Left kidney (tissue), 2 donors: ENCODE data around the gene CLMN. TPM values are rescaled to one million over a fixed set of nuclear protein-coding genes. Genes with fewer than 3 reads are reported as not detected.
"Not testable (repeated sequence)": the region's sequence is repeated elsewhere in the genome, so short reads cannot be mapped to it uniquely, and the experiment has no call there.

Source experiments
- DNase-seq: peaks from one replicate; pipeline ENCODE4 v3.0.0-alpha.2; 2013
- polyA plus RNA-seq: library from polyadenylated mRNA; unstranded; fragments of 120-200 nt; gene quantifications from one replicate; pipeline ENCODE4 v1.2.1, GENCODE V29; 2013; ENCODE audit not compliant: insufficient read length

Gene CLMN
- polyA plus RNA-seq, 1 donor: 32.8 TPM

GRCh38 chr14:95164506-95164905 lies 155.2 kb downstream of the CLMN start:
- no peak for DNase-seq

- DNase-seq: no peak
These were observed 156.0 kb downstream of the CLMN start for GRCh38 chr14:95163666-95164065.

DNA sequence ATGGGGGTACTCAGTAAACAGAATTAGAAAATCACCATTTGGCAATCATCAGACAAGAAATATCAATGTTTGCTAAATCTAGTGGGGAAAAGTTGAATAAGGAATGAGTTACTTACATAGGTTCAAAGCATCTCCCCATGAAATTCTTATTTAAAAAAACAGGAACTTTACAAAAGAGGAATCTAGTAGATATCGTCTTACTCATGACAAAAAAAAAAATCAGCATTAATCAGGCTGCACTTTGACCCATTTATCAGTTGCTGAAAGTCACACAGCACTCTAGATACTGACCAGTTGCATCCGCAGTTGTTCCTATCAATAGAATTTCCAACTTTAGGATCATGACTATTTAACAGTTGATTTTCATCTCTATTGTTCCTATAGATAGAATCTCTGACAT lies 156.6 kb downstream of the CLMN start:
- no peak for DNase-seq

DNA sequence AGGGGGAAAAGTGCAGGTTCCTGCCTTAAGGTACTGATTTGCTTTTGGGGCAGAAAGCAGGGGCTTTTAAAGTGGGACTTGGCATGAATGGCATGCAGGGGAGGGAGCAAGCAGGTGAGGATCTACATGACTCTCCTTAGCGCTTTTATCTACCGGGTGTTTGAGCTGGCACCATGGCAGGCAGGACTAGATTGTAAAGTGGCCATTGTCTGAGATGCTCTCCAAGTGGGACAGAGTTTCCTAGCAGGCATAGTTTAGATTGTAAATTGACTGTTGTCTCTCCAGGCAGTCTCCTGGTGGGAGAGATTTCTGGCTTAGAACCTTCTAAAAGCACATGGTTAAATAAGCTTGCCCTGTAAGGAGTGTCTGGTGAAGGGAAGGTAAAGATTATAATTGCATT lies 157.1 kb downstream of the CLMN start:
- no peak for DNase-seq

- DNase-seq: peak; percentile 96
These were observed 162.2 kb downstream of the CLMN start, which contains the start of gene DICER1 for GRCh38 chr14:95157327-95158189. DICER1 (minus strand) TSS chr14:95157529; CDS start chr14:95133458, 24,071 bp downstream.

GRCh38 chr14:95157048-95157326 lies 162.7 kb downstream of the CLMN start:
- no peak for DNase-seq

DNA sequence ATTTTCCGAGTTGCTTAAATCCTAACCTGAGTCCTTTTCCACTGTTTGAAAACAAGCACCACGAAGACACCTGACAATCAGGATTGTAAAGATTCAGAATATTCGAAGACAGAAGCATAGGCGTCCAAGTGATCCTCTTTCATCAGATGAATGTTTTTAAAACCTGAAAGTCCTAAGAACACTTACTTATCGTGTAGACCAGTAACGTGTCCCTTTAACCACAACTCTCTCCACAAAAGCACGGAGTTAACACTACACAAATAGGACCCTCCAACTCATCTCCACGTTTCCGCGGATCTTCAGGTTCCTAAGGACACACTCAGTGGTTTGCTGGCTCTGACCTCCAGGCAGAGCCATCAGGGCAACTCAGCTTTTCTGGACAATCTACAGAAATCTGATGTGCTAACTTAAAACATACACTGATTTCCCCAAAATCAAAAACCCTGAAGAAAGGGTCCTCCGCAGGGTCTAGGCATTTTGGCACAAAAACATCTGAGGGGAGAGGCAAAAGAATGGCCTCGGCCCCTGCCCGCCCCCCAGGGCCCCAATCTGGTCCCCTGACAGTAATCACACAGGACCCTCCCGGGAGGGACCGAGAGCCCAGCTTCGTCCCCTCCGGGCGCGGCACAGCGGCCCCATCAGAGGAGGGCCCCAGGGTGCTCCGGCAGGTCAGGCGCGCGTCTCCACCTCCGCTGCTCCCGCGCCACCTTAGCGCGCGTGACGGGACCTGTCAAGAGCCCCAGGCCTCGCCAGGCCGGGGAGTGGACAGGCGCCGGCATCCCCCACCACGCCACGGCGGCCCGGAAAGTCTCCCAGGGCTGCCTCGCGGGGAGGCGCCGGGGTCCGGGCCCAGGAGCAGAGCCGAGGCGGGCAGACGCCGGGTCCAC lies 163.3 kb downstream of the CLMN start:
- peak; percentile 30 for DNase-seq

- no peak for DNase-seq
These were observed 164.7 kb downstream of the CLMN start for GRCh38 chr14:95155045-95155444.

- DNase-seq: no peak
These were observed 165.8 kb downstream of the CLMN start for GRCh38 chr14:95153866-95154265.

GRCh38 chr14:95151561-95151960 lies 168.1 kb downstream of the CLMN start:
- DNase-seq: no peak

DNA sequence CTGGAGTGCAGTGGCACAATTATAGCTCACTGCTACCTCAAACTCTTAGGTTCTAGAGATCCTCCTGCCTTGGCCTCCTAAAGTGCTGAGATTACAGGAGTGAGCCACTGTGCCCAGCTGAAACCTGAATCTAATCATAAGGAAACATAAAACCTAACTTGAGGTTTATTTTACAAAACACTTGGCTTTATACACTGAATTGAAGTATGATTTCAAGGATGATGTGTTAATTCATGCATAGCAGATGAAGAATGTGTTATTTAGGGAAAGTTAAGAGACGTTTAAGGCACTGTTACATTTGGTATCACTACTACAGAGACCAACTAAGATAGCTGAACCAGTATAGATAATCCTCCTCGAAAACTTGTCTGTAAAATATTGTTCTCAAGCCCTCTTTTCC lies 168.8 kb downstream of the CLMN start:
- DNase-seq: no peak

- DNase-seq: no peak
These were observed 170.3 kb downstream of the CLMN start for GRCh38 chr14:95149441-95149840.

GRCh38 chr14:95147597-95147996 lies 172.1 kb downstream of the CLMN start:
- DNase-seq: no peak

GRCh38 chr14:95146079-95146771 lies 173.5 kb downstream of the CLMN start:
- no peak for DNase-seq

DNA sequence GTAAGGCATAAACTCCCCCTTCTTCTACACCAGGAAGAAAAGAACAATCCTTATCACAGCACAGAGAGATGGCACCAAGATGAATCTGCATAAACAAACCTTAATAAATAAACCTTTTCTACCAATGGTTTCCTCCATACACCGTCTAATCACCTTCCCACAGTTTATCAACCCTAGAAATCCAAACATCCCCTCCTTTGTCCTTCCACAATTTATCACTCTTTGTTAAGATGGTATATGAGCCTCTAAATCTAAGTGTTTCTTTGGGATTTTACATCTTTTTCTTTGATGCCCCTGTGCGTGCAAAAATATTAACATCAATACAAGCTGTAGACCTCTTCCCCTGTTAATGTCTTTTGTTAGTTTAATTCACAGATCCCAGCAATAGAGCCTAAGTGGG lies 174.9 kb downstream of the CLMN start:
- no peak for DNase-seq

DNA sequence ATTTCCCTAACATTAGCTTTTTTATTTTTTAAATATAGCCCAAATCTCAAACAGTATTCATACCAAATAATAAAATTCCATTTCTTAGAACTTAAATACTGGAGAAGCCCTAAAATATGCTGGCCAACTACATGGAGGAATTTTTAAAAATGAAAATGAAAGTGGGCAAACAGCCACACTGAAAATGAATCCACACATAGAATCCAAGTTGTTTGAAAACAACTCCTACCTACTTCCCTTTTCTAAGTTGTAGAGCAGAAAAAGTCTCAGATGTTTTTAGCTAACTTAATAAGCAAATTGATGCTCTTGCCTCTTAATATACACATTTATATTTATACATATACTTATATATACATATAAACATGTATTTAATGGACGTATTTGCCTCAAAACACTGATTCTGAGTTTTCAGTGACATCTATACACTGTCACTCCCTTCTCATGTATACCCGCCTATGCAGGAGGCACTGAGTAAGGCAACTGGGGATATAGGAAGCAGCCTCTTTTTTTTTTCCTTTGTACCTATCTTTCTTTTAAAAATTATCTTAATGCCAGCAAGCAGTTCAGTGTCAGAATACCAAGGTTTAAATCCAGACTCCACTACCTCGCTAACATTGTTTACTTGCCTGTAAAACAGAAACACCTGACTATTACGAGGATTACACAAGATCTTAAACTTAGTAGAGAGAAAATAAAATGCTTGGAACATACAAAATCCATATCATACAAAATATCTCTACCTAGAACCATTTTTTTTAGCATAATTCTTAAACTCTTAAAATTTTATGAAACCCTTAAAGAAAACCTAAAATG lies 175.7 kb downstream of the CLMN start:
- DNase-seq: no peak

GRCh38 chr14:95142208-95142607 lies 177.5 kb downstream of the CLMN start:
- DNase-seq: no peak

DNA sequence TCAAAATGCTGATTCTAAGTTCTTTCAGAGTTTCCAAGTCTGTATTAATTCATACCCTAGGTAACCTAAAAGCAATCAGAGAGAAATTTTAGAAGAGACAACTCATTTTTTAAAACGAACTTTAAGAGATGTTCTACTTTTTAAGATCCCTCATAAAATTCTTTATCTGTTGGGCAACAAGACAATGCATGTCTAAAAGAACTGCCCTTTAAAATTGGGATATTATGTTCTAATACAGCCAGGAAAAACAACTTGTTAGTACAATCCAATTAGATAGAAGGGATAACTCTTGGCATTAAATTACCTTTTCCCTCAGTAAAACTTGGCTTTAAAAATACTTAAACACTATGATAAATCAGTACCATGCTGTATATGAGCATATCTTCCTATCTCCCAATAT lies 178.0 kb downstream of the CLMN start:
- no peak for DNase-seq

GRCh38 chr14:95140060-95140858 lies 179.4 kb downstream of the CLMN start:
- no peak for DNase-seq

- DNase-seq: no peak
These were observed 180.8 kb downstream of the CLMN start for GRCh38 chr14:95138876-95139275.

DNA sequence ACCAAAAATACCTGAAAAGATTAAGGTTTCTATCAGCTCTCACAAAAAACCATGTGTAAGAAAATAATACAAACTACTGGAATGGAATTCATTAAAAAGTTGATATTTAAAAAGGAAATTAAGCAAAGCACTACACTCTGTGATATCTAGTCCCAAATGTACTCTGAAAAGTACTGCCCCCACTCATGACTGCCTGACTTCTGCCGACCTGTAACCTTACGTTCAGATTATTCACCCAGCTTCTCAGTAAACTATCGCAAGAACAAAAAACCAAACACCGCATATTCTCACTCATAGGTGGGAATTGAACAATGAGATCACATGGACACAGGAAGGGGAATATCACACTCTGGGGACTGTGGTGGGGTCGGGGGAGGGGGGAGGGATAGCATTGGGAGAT lies 181.3 kb downstream of the CLMN start:
- DNase-seq: not testable (repeated sequence)
